Astrocyte (in vitro differentiated cells and primary cell): Measurements from ENCODE around the gene ACOT12. TPM values are rescaled to one million over a fixed set of nuclear protein-coding genes. Genes with fewer than 3 reads are reported as not detected.

Experiments used
- DNase-seq: peaks from one replicate; pipeline ENCODE4 v3.0.0-alpha.2; 2010; ENCODE audit warnings: low read depth
- FAIRE-seq: peaks from 2 replicates; lab custom pipeline; 2011; peaks lifted over from hg19 to GRCh38; lab: Jason Lieb, UNC
- H2AFZ ChIP-seq: 2 replicates; pipeline ENCODE4 v1.6.0; 2012; ENCODE audit warnings: low read depth, low read length, inconsistent platforms
- H3K27ac ChIP-seq: 2 replicates; pipeline ENCODE4 v1.5.1; 2011; ENCODE audit warnings: low read depth, low read length, inconsistent platforms
- H3K27me3 ChIP-seq: 2 replicates; pipeline ENCODE4 v1.6.0; 2011; ENCODE audit warnings: low read length, inconsistent platforms; ENCODE audit not compliant: insufficient read depth
- H3K36me3 ChIP-seq: 2 replicates; pipeline ENCODE4 v1.5.1; 2011; ENCODE audit warnings: low read length, inconsistent platforms; ENCODE audit not compliant: insufficient read depth
- H3K4me1 ChIP-seq: 2 replicates; pipeline ENCODE4 v1.5.1; 2011; ENCODE audit warnings: low read length, inconsistent platforms; ENCODE audit not compliant: insufficient read depth
- H3K4me2 ChIP-seq: 2 replicates; pipeline ENCODE4 v1.6.0; 2012; ENCODE audit warnings: low read length, inconsistent platforms
- H3K4me3 ChIP-seq: 2 replicates; pipeline ENCODE4 v1.5.1; 2011; ENCODE audit warnings: low read depth, mild to moderate bottlenecking, low read length, inconsistent platforms; ENCODE audit not compliant: insufficient read depth
- H3K79me2 ChIP-seq: 2 replicates; pipeline ENCODE4 v1.6.0; 2012; ENCODE audit warnings: mild to moderate bottlenecking, low read length, inconsistent platforms; ENCODE audit not compliant: insufficient read depth
- H3K9ac ChIP-seq: 2 replicates; pipeline ENCODE4 v1.6.0; 2012; ENCODE audit warnings: mild to moderate bottlenecking, low read length, inconsistent platforms
- H3K9me3 ChIP-seq: 2 replicates; pipeline ENCODE4 v1.5.1; 2012; ENCODE audit warnings: low read depth, mild to moderate bottlenecking, low read length, inconsistent platforms; ENCODE audit not compliant: insufficient read depth
- H4K20me1 ChIP-seq: 2 replicates; pipeline ENCODE4 v1.6.0; 2012; ENCODE audit warnings: low read length, inconsistent platforms; ENCODE audit not compliant: insufficient read depth
- H3K27ac Mint-ChIP-seq: one replicate; pipeline ENCODE4 v1.8.0; 2021; ENCODE audit warnings: mild to moderate bottlenecking, mixed read lengths; ENCODE audit not compliant: unreplicated experiment
- H3K27me3 Mint-ChIP-seq: one replicate; pipeline ENCODE4 v1.8.0; 2021; ENCODE audit warnings: low read depth, mixed read lengths; ENCODE audit not compliant: unreplicated experiment
- H3K36me3 Mint-ChIP-seq: one replicate; pipeline ENCODE4 v1.8.0; 2021; ENCODE audit warnings: low read depth, mixed read lengths; ENCODE audit not compliant: unreplicated experiment
- H3K4me1 Mint-ChIP-seq: one replicate; pipeline ENCODE4 v1.8.0; 2021; ENCODE audit warnings: low read depth, mixed read lengths; ENCODE audit not compliant: unreplicated experiment
- H3K4me3 Mint-ChIP-seq: one replicate; pipeline ENCODE4 v1.8.0; 2021; ENCODE audit warnings: mild to moderate bottlenecking, moderate library complexity, mixed read lengths; ENCODE audit not compliant: unreplicated experiment
- H3K9me3 Mint-ChIP-seq: one replicate; pipeline ENCODE4 v1.8.0; 2021; ENCODE audit warnings: mild to moderate bottlenecking, mixed read lengths; ENCODE audit not compliant: unreplicated experiment
- EZH2 ChIP-seq: IDR thresholded peaks from 2 replicates; pipeline ENCODE4 v1.6.1; 2012; ENCODE audit warnings: mild to moderate bottlenecking, low read length, inconsistent platforms; ENCODE audit not compliant: insufficient read depth
- total RNA-seq: library from RNA; stranded (reverse); gene quantifications from 2 replicates; pipeline ENCODE4 v1.2.1, GENCODE V29; 2021
- TF ChIP-seq, protein P1 (sequence below): IDR thresholded peaks from 2 replicates; pipeline ENCODE4 v1.5.1; 2011; ENCODE audit warnings: low read depth, mild to moderate bottlenecking, inconsistent platforms, low read length, moderate library complexity; ENCODE audit not compliant: insufficient read depth

Gene ACOT12
- total RNA-seq, 1 donor from 2014 or later = 0.09 TPM

DNA sequence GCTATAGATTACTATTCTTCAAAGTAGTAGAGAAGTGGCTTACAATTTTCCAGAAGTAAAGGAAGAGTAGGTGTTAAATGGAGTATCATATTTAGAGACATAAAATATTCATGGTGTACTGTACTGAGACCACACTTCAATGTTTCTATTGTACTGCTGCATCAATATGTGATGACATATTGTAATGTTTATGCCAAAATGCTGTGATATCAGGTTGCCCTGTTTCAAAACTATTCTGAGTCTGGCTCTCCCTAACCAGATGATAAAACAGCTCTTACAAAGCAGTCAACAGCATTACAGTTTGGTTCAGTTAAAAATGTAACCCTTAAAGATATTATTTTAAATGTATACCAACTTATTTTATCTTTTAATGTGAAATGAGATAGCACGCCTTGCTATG, 30.8 kb upstream of the ACOT12 start:
- peaks cover 35% of the 10 kb centered on the region for H3K4me1 Mint-ChIP-seq

DNA sequence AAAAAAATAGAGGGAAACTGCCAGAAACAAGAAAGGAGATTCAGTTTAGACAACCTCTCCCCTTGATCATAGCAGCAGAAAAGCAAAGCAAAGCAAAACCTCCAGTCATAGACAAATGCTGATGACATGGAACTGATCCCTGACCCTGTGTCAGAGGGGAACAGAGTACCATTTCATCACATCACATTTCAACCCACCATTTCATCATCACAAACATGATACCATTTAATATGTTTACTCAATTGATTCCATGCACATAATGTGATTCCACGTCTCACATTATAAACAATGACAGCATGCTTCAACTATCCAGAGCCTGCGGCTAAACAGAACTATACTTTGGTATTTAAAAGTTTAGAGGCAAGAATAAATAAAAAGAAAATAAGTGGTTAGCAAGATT, 28.7 kb upstream of the ACOT12 start:
- FAIRE-seq = peak; percentile 65
- H3K79me2 ChIP-seq = no peaks in the 10 kb centered on the region
- H3K27ac Mint-ChIP-seq = no peak overlapping the region
- H3K4me3 Mint-ChIP-seq = no peak overlapping the region
- H3K4me3 ChIP-seq = no peak overlapping the region
- H3K9me3 ChIP-seq = no peaks in the 10 kb centered on the region
- H2AFZ ChIP-seq = no peak overlapping the region
- H3K36me3 ChIP-seq = no peaks in the 10 kb centered on the region
- peak overlapping the region; percentile 68 for H3K27ac ChIP-seq
- H3K9ac ChIP-seq = peak overlapping the region; percentile 35
- H3K27me3 Mint-ChIP-seq = no peaks in the 10 kb centered on the region
- no peak for TF ChIP-seq EZH2
- TF ChIP-seq, protein P1, sequence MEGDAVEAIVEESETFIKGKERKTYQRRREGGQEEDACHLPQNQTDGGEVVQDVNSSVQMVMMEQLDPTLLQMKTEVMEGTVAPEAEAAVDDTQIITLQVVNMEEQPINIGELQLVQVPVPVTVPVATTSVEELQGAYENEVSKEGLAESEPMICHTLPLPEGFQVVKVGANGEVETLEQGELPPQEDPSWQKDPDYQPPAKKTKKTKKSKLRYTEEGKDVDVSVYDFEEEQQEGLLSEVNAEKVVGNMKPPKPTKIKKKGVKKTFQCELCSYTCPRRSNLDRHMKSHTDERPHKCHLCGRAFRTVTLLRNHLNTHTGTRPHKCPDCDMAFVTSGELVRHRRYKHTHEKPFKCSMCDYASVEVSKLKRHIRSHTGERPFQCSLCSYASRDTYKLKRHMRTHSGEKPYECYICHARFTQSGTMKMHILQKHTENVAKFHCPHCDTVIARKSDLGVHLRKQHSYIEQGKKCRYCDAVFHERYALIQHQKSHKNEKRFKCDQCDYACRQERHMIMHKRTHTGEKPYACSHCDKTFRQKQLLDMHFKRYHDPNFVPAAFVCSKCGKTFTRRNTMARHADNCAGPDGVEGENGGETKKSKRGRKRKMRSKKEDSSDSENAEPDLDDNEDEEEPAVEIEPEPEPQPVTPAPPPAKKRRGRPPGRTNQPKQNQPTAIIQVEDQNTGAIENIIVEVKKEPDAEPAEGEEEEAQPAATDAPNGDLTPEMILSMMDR = no peak
- DNase-seq = peak; percentile 83
- H4K20me1 ChIP-seq = no peaks in the 10 kb centered on the region
- no peaks in the 10 kb centered on the region for H3K27me3 ChIP-seq
- H3K9me3 Mint-ChIP-seq = no peaks in the 10 kb centered on the region
- H3K4me1 ChIP-seq = peaks cover 31% of the 10 kb centered on the region
- peak overlapping the region; percentile 34 for H3K4me2 ChIP-seq
- peaks cover 5% of the 10 kb centered on the region for H3K36me3 Mint-ChIP-seq
- peaks cover 36% of the 10 kb centered on the region for H3K4me1 Mint-ChIP-seq

More for the DNA sequence above, 30.8 kb upstream of the ACOT12 start:
- peaks cover 4% of the 10 kb centered on the region for H3K36me3 Mint-ChIP-seq
- no peaks in the 10 kb centered on the region for H4K20me1 ChIP-seq
- no peak overlapping the region for H3K4me3 Mint-ChIP-seq
- no peak overlapping the region for H3K9ac ChIP-seq
- H3K27ac Mint-ChIP-seq = no peak overlapping the region
- H3K27me3 Mint-ChIP-seq = no peaks in the 10 kb centered on the region
- FAIRE-seq (no peak), DNase-seq (peak; percentile 36)
- H3K4me1 ChIP-seq = peaks cover 30% of the 10 kb centered on the region
- H3K4me2 ChIP-seq = no peak overlapping the region
- no peaks in the 10 kb centered on the region for H3K9me3 Mint-ChIP-seq
- no peaks in the 10 kb centered on the region for H3K9me3 ChIP-seq
- H3K4me3 ChIP-seq = no peak overlapping the region
- H3K27me3 ChIP-seq = no peaks in the 10 kb centered on the region
- H3K27ac ChIP-seq = no peak overlapping the region
- H3K79me2 ChIP-seq = no peaks in the 10 kb centered on the region
- TF ChIP-seq EZH2 = no peak
- TF ChIP-seq, protein P1 = no peak
- no peak overlapping the region for H2AFZ ChIP-seq
- H3K36me3 ChIP-seq = no peaks in the 10 kb centered on the region

DNA sequence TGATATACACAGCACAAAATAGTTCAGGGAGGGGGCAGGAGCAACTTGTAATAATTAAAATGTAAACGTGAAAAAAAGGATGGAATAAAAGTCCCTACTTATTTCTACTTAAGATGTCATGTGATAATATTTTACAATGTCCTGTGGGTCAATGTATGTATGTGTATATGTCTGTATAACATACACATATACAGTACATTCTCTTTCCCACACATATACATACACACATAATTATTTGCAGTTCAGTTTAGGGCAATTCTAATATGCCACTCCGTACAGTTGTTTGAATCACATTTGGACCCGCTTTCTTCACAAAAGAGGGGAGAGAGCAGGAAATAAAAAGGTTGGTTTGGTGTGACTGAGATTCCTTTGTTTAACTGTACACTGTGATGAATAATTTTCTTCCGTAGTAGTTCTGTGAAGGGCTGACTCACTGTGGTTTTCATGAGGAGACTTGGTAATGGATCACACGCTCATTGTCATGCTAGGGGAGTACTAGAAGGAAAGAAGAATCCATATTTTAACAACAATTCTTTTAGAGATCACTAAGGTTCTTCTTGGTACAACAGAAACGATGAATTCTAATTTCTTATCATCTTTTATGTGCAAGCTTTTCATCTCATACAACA, 26.2 kb upstream of the ACOT12 start:
- no peaks in the 10 kb centered on the region for H3K9me3 Mint-ChIP-seq
- H4K20me1 ChIP-seq = no peaks in the 10 kb centered on the region
- no peaks in the 10 kb centered on the region for H3K27me3 Mint-ChIP-seq
- peak; percentile 99 for FAIRE-seq
- peak overlapping the region; percentile 93 for H3K27ac ChIP-seq
- no peaks in the 10 kb centered on the region for H3K27me3 ChIP-seq
- H2AFZ ChIP-seq = no peak overlapping the region
- peak overlapping the region; percentile 94 for H3K27ac Mint-ChIP-seq
- H3K9me3 ChIP-seq = no peaks in the 10 kb centered on the region
- no peaks in the 10 kb centered on the region for H3K36me3 ChIP-seq
- H3K4me2 ChIP-seq = peak overlapping the region; percentile 78
- H3K9ac ChIP-seq = peak overlapping the region; percentile 81
- peaks cover 27% of the 10 kb centered on the region for H3K4me1 ChIP-seq
- TF ChIP-seq, protein P1 = no peak
- TF ChIP-seq EZH2 = no peak
- H3K79me2 ChIP-seq = no peaks in the 10 kb centered on the region
- H3K4me3 ChIP-seq = no peak overlapping the region
- H3K36me3 Mint-ChIP-seq = peaks cover 2% of the 10 kb centered on the region
- peak overlapping the region; percentile 2 for H3K4me3 Mint-ChIP-seq
- DNase-seq = peak; percentile 96
- peaks cover 32% of the 10 kb centered on the region for H3K4me1 Mint-ChIP-seq
